Panc1 (cell line): ENCODE data around the gene LUC7L2. TPM values are rescaled to one million over a fixed set of nuclear protein-coding genes. Genes with fewer than 3 reads are reported as not detected.
"Not testable (repeated sequence)": the region's sequence is repeated elsewhere in the genome, so short reads cannot be mapped to it uniquely, and the experiment has no call there.

Source experiments
- ATAC-seq: fragments of 200-7000 bp; cut with Tn5 transposase; 2 replicates; pipeline ENCODE4 v1.9.1; 2020; ENCODE audit warnings: mild to moderate bottlenecking, moderate library complexity
- BruUV-seq: library from RNA; stranded (reverse); fragments of 400-500 nt; replicated peaks from 2 replicates; lab custom pipeline; 2021; lab: Mats Ljungman, UMichigan
- CTCF ChIA-PET: fragments of 300-600 bp; sonication (Branson Sonifier 250); formaldehyde crosslinking; loops from one replicate; lab custom pipeline; 2022; ENCODE audit warnings: antibody characterized with exemption; lab: Charles Lee
- POLR2A ChIA-PET: fragments of 300-600 bp; sonication (Branson Sonifier 250); formaldehyde crosslinking; loops from one replicate; lab custom pipeline; 2022; ENCODE audit warnings: antibody characterized with exemption; lab: Charles Lee
- DNase-seq: peaks from one replicate; pipeline ENCODE4 v3.0.0-alpha.2; 2010; ENCODE audit warnings: low read depth, low spot score
- H3K27ac ChIP-seq: 2 replicates; pipeline ENCODE4 v1.5.1; 2011; ENCODE audit warnings: mild to moderate bottlenecking, low read length, inconsistent platforms
- H3K27me3 ChIP-seq: fragments of 200-500 bp; sonication (Bioruptor generic); 2 replicates; pipeline ENCODE4 v1.6.0; 2014; ENCODE audit warnings: low read length, inconsistent platforms; ENCODE audit not compliant: control insufficient read depth, insufficient read depth
- H3K36me3 ChIP-seq: fragments of 200-500 bp; sonication (Bioruptor generic); 2 replicates; pipeline ENCODE4 v1.5.1; 2014; ENCODE audit warnings: inconsistent platforms, mild to moderate bottlenecking, low read length, moderate library complexity; ENCODE audit not compliant: control insufficient read depth, insufficient read depth
- H3K4me1 ChIP-seq: 2 replicates; pipeline ENCODE4 v1.5.1; 2011; ENCODE audit warnings: inconsistent platforms, mild to moderate bottlenecking, low read length, moderate library complexity; ENCODE audit not compliant: control insufficient read depth, insufficient read depth
- H3K4me3 ChIP-seq, 2 experiments: 2 replicates each; pipeline ENCODE4 v1.5.1; 2011 to 2012; ENCODE audit warnings: low read depth in 2 of 2, low read length in 2 of 2, mild to moderate bottlenecking in 2 of 2, inconsistent platforms in 1 of 2, moderate library complexity in 1 of 2
- H3K9me3 ChIP-seq: fragments of 200-500 bp; sonication (Bioruptor generic); 2 replicates; pipeline ENCODE4 v1.5.1; 2014; ENCODE audit warnings: low read depth, mild to moderate bottlenecking, inconsistent platforms, low read length, moderate library complexity; ENCODE audit not compliant: control insufficient read depth, insufficient read depth
- CTCF ChIP-seq: fragments of 450-650 bp; IDR thresholded peaks from 2 replicates; pipeline ENCODE4 v1.5.1; 2017; ENCODE audit warnings: mild to moderate bottlenecking
- POLR2AphosphoS5 ChIP-seq: IDR thresholded peaks from 2 replicates; pipeline ENCODE4 v1.6.1; 2012; ENCODE audit warnings: mild to moderate bottlenecking, low read depth, low read length, moderate library complexity
- SIN3A ChIP-seq: IDR thresholded peaks from 2 replicates; pipeline ENCODE4 v1.6.1; 2012; ENCODE audit warnings: low read depth, mild to moderate bottlenecking, low read length, moderate library complexity, borderline replicate concordance; ENCODE audit not compliant: insufficient read depth
- TCF7L2 ChIP-seq: IDR thresholded peaks from 2 replicates; pipeline ENCODE4 v1.6.1; 2011; ENCODE audit warnings: mild to moderate bottlenecking, low read depth, low read length, inconsistent platforms
- in situ Hi-C: cut with HindIII; loops from 2 replicates; pipeline ENCODE4 v1.10.0; 2016; ENCODE audit warnings: low sequenced_read_pairs, low pct_unique_long_range_greater_than_20kb
- intact Hi-C: fragments of 100-400 bp; cut with micrococcal nuclease; formaldehyde crosslinking; loops from one replicate; pipeline ENCODE4 v1.10.0; 2022; ENCODE audit not compliant: unreplicated experiment
- total RNA-seq: library from RNA; stranded (reverse); gene quantifications from one replicate; pipeline ENCODE4 v1.2.1, GENCODE V29; 2021; ENCODE audit not compliant: unreplicated experiment
- TF ChIP-seq, protein P1 (sequence below), 2 experiments: IDR thresholded peaks; 2 replicates each; pipeline ENCODE4 v1.6.1; 2011 to 2012; ENCODE audit warnings: low read depth in 2 of 2, control low read depth in 1 of 2, low read length in 1 of 2, mild to moderate bottlenecking in 1 of 2, moderate library complexity in 1 of 2; ENCODE audit not compliant: insufficient read depth in 1 of 2

LUC7L2 gene
- total RNA-seq, 1 experiment from 2014 or later = 110 TPM

GRCh38 chr7:139427029-139427420 is 67.3 kb downstream of the LUC7L2 start:
- in situ Hi-C loops (no loop called here), intact Hi-C loops (no loop called here)
- POLR2A ChIA-PET = no interaction called here
- H3K4me3 ChIP-seq = no peak overlapping the region
- H3K27me3 ChIP-seq = no peaks in the 10 kb centered on the region
- H3K9me3 ChIP-seq = no peaks in the 10 kb centered on the region
- no peaks in the 10 kb centered on the region for H3K4me1 ChIP-seq
- H3K27ac ChIP-seq = no peak overlapping the region
- peak; percentile 28; the same call in 1 of the 2 replicates for ATAC-seq
- TF ChIP-seq TCF7L2 = no peak
- TF ChIP-seq, protein P1, sequence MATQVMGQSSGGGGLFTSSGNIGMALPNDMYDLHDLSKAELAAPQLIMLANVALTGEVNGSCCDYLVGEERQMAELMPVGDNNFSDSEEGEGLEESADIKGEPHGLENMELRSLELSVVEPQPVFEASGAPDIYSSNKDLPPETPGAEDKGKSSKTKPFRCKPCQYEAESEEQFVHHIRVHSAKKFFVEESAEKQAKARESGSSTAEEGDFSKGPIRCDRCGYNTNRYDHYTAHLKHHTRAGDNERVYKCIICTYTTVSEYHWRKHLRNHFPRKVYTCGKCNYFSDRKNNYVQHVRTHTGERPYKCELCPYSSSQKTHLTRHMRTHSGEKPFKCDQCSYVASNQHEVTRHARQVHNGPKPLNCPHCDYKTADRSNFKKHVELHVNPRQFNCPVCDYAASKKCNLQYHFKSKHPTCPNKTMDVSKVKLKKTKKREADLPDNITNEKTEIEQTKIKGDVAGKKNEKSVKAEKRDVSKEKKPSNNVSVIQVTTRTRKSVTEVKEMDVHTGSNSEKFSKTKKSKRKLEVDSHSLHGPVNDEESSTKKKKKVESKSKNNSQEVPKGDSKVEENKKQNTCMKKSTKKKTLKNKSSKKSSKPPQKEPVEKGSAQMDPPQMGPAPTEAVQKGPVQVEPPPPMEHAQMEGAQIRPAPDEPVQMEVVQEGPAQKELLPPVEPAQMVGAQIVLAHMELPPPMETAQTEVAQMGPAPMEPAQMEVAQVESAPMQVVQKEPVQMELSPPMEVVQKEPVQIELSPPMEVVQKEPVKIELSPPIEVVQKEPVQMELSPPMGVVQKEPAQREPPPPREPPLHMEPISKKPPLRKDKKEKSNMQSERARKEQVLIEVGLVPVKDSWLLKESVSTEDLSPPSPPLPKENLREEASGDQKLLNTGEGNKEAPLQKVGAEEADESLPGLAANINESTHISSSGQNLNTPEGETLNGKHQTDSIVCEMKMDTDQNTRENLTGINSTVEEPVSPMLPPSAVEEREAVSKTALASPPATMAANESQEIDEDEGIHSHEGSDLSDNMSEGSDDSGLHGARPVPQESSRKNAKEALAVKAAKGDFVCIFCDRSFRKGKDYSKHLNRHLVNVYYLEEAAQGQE (IDR thresholded peaks at IDR 0.05; ENCODE audit: insufficient read depth in 1 of 2, low read depth in 2 of 2, low read length in 1 of 2) = no peak
- TF ChIP-seq CTCF = no peak
- TF ChIP-seq SIN3A = no peak
- no peak for TF ChIP-seq POLR2AphosphoS5
- H3K36me3 ChIP-seq = peaks cover 18% of the 10 kb centered on the region
- no peak for DNase-seq
- CTCF ChIA-PET = interaction anchor here (0.6 kb wide), 1 partner anchor 66 kb away, joined by 5 read pairs; no protein-coding TSS in a partner anchor
- BruUV-seq = no TSS peak

DNA sequence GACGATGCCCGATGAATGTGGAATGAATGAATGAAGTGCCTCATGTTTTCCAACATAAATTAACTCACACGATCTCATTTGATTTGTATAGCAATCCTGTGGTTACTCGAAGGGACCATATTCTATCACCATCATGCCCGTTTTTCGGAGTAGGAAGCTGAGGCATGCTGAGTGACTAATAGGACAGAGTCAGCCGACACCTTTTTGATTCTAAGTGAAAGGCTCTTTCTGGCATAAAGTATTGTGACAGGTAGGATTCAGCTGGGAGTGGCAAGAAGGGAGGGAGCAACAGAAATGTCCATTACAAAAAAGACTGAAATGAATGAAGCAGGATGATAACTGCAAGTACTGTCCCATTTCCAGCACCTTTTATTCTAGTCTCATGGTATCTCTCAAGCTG is 68.1 kb downstream of the LUC7L2 start:
- TF ChIP-seq TCF7L2 = no peak
- TF ChIP-seq POLR2AphosphoS5 = no peak
- TF ChIP-seq SIN3A = no peak
- TF ChIP-seq CTCF = no peak
- TF ChIP-seq, protein P1 (IDR thresholded peaks at IDR 0.05; ENCODE audit: insufficient read depth in 1 of 2, low read depth in 2 of 2, low read length in 1 of 2) = no peak
- Histone ChIP-seq H3K27ac (no peak overlapping the region), H3K9me3 (no peaks in the 10 kb centered on the region), H3K27me3 (no peaks in the 10 kb centered on the region), H3K36me3 (peaks cover 12% of the 10 kb centered on the region), H3K4me3 (no peak overlapping the region), H3K4me1 (no peaks in the 10 kb centered on the region)
- CTCF ChIA-PET = interaction anchor here (0.6 kb wide), 1 partner anchor 66 kb away, joined by 5 read pairs; no protein-coding TSS in a partner anchor
- POLR2A ChIA-PET = no interaction called here
- DNase-seq (no peak), ATAC-seq (no peak)
- intact Hi-C loops = no loop called here
- in situ Hi-C loops = no loop called here
- no TSS peak for BruUV-seq

- H3K27me3 ChIP-seq, BruUV-seq, intact Hi-C loops, H3K4me1 ChIP-seq, H3K9me3 ChIP-seq, H3K4me3 ChIP-seq, H3K27ac ChIP-seq, ATAC-seq, in situ Hi-C loops, CTCF ChIA-PET, H3K36me3 ChIP-seq, DNase-seq: not testable (repeated sequence)
- POLR2A ChIA-PET = interaction anchor here (0.6 to 1.1 kb wide), 2 partner anchors 16 to 199 kb away, joined by 3 to 10 read pairs; partner anchors contain the start of gene UBN2
Measured at GRCh38 chr7:139429735-139430134, 70.0 kb downstream of the LUC7L2 start.
